Subcutaneous abdominal adipose tissue (tissue), 5 donors: ENCODE measurements around the gene IL1B.
"Not testable (repeated sequence)": the region's sequence is repeated elsewhere in the genome, so short reads cannot be mapped to it uniquely, and the experiment has no call there.

ENCODE experiments used
- H3K27ac ChIP-seq: one replicate; pipeline ENCODE4 v1.7.0; 2013; ENCODE audit warnings: low read depth, mild to moderate bottlenecking, inconsistent platforms, low read length, moderate library complexity
- H3K27me3 ChIP-seq, 5 donors: one replicate each; pipeline ENCODE4 v1.7.0; 2013; ENCODE audit warnings: low read length in 5 of 5, inconsistent platforms in 1 of 5; ENCODE audit not compliant: control insufficient read depth in 5 of 5, insufficient read depth in 4 of 5
- H3K36me3 ChIP-seq, 5 donors: one replicate each; pipeline ENCODE4 v1.7.0; 2013; ENCODE audit warnings: low read length in 5 of 5; ENCODE audit not compliant: control insufficient read depth in 5 of 5, insufficient read depth in 5 of 5
- H3K4me1 ChIP-seq, 5 donors: one replicate each; pipeline ENCODE4 v1.7.0; 2013; ENCODE audit warnings: low read length in 5 of 5, mild to moderate bottlenecking in 3 of 5, moderate library complexity in 1 of 5; ENCODE audit not compliant: control insufficient read depth in 5 of 5, insufficient read depth in 5 of 5
- H3K4me3 ChIP-seq, 5 donors: one replicate each; pipeline ENCODE4 v1.7.0; 2013; ENCODE audit warnings: low read length in 5 of 5, low read depth in 1 of 5
- H3K9ac ChIP-seq, 5 donors: one replicate each; pipeline ENCODE4 v1.7.0; 2013; ENCODE audit warnings: low read length in 5 of 5, mild to moderate bottlenecking in 4 of 5, moderate library complexity in 3 of 5
- H3K9me3 ChIP-seq, 5 donors: one replicate each; pipeline ENCODE4 v1.7.0; 2013; ENCODE audit warnings: low read length in 5 of 5; ENCODE audit not compliant: control insufficient read depth in 5 of 5
- donor health status: healthy.
- donor health status: healthy.
- donor health status: healthy.
- donor health status: healthy.
- donor health status: healthy.

Gene IL1B

GRCh38 chr2:112835536-112836162 lies 930 bp downstream of the IL1B start:
- Histone ChIP-seq H3K4me1 (peaks cover 6 to 52% (median 36%) of the 10 kb centered on the region in 5 donors), H3K9me3 (no peaks in the 10 kb centered on the region), H3K4me3 (no peak overlapping the region), H3K27ac (no peak overlapping the region), H3K9ac (no peak overlapping the region), H3K27me3 (peaks cover 0 to 5% (median 0%) of the 10 kb centered on the region in 5 donors), H3K36me3 (no peaks in the 10 kb centered on the region)

- Histone ChIP-seq H3K9ac (no peak overlapping the region), H3K27me3 (peaks cover 0 to 5% (median 0%) of the 10 kb centered on the region in 5 donors), H3K4me3 (no peak overlapping the region), H3K9me3 (no peaks in the 10 kb centered on the region), H3K27ac (no peak overlapping the region), H3K4me1 (peaks cover 6 to 46% (median 33%) of the 10 kb centered on the region in 5 donors), H3K36me3 (no peaks in the 10 kb centered on the region)
These were observed 1.5 kb downstream of the IL1B start for GRCh38 chr2:112835061-112835501.

GRCh38 chr2:112834396-112835037 lies 2.1 kb downstream of the IL1B start:
- H3K27ac ChIP-seq: no peak overlapping the region
- H3K9me3 ChIP-seq: no peaks in the 10 kb centered on the region

GRCh38 chr2:112833976-112834375 lies 2.6 kb downstream of the IL1B start:
- no peak overlapping the region for H3K9ac ChIP-seq
- H3K36me3 ChIP-seq: no peaks in the 10 kb centered on the region
- no peaks in the 10 kb centered on the region for H3K9me3 ChIP-seq
- H3K27ac ChIP-seq: no peak overlapping the region
- H3K4me3 ChIP-seq: no peak overlapping the region
- no peaks in the 10 kb centered on the region for H3K27me3 ChIP-seq
- H3K4me1 ChIP-seq: peaks cover 6 to 43% (median 33%) of the 10 kb centered on the region in 5 donors

More at GRCh38 chr2:112834396-112835037, 2.1 kb downstream of the IL1B start:
- peak overlapping the region in 1 of 5 donors; percentile 22 for H3K4me3 ChIP-seq
- H3K4me1 ChIP-seq: peaks cover 6 to 43% (median 33%) of the 10 kb centered on the region in 5 donors
- H3K36me3 ChIP-seq: no peaks in the 10 kb centered on the region
- H3K27me3 ChIP-seq: peaks cover 0 to 2% (median 0%) of the 10 kb centered on the region in 5 donors
- H3K9ac ChIP-seq: no peak overlapping the region

- H3K36me3 ChIP-seq, H3K27me3 ChIP-seq, H3K9ac ChIP-seq, H3K9me3 ChIP-seq, H3K4me3 ChIP-seq, H3K27ac ChIP-seq: not testable (repeated sequence)
- peaks cover 6 to 43% (median 33%) of the 10 kb centered on the region in 5 donors for H3K4me1 ChIP-seq
These were observed 3.0 kb downstream of the IL1B start for GRCh38 chr2:112833639-112833931.

GRCh38 chr2:112832841-112833638 lies 3.5 kb downstream of the IL1B start:
- no peaks in the 10 kb centered on the region for H3K36me3 ChIP-seq
- no peak overlapping the region for H3K9ac ChIP-seq
- H3K27me3 ChIP-seq: no peaks in the 10 kb centered on the region
- no peak overlapping the region for H3K4me3 ChIP-seq
- H3K9me3 ChIP-seq: no peaks in the 10 kb centered on the region
- peaks cover 6 to 43% (median 33%) of the 10 kb centered on the region in 5 donors for H3K4me1 ChIP-seq
- H3K27ac ChIP-seq: no peak overlapping the region

- H3K4me3 ChIP-seq: no peak overlapping the region
- H3K27ac ChIP-seq: no peak overlapping the region
These were observed 4.4 kb downstream of the IL1B start for GRCh38 chr2:112831946-112832840.

GRCh38 chr2:112831513-112831845 lies 5.1 kb downstream of the IL1B start:
- H3K4me3 ChIP-seq: no peak overlapping the region
- no peak overlapping the region for H3K9ac ChIP-seq
- peaks cover 4 to 35% (median 29%) of the 10 kb centered on the region in 5 donors for H3K4me1 ChIP-seq
- H3K27ac ChIP-seq: no peak overlapping the region
- no peaks in the 10 kb centered on the region for H3K36me3 ChIP-seq
- no peaks in the 10 kb centered on the region for H3K9me3 ChIP-seq
- H3K27me3 ChIP-seq: no peaks in the 10 kb centered on the region

More at GRCh38 chr2:112831946-112832840, 4.4 kb downstream of the IL1B start:
- Histone ChIP-seq H3K27me3 (no peaks in the 10 kb centered on the region), H3K9ac (no peak overlapping the region), H3K9me3 (no peaks in the 10 kb centered on the region), H3K4me1 (peaks cover 6 to 42% (median 33%) of the 10 kb centered on the region in 5 donors), H3K36me3 (no peaks in the 10 kb centered on the region)

GRCh38 chr2:112830682-112831512 lies 5.7 kb downstream of the IL1B start:
- no peak overlapping the region for H3K27ac ChIP-seq
- no peaks in the 10 kb centered on the region for H3K27me3 ChIP-seq
- peaks cover 4 to 29% (median 23%) of the 10 kb centered on the region in 5 donors for H3K4me1 ChIP-seq
- H3K9me3 ChIP-seq: no peaks in the 10 kb centered on the region
- H3K4me3 ChIP-seq: no peak overlapping the region
- H3K36me3 ChIP-seq: no peaks in the 10 kb centered on the region
- H3K9ac ChIP-seq: no peak overlapping the region
